Bone marrow (tissue), 2 donors: Measurements from ENCODE around the gene RALB.

ENCODE experiments used
- DNase-seq, 2 donors: peaks; one replicate each; lab custom pipeline; 2025; lab: John Stamatoyannopoulos, UW

The RALB gene

GRCh38 chr2:120262761-120263428, 10.2 kb downstream of the RALB start:
- DNase-seq = no peak

DNA sequence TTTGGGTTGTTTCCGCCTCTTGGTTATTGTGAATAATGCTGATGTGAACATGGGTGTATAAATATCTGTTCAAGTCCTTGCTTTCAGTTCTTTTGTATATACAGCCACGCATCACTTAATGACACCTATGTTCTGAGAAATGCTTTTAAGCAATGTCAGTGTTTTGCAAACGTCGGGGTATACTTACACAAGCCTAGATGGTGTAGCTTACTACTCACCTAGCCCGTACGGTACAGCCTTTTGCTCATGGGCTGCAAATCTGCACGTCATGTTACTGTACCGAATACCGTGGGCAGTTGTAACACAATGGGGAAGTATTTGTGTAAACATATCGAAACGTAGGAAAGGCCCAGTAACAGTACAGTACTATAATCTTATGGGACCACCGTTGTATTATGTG, 12.4 kb downstream of the RALB start:
- DNase-seq = no peak

DNA sequence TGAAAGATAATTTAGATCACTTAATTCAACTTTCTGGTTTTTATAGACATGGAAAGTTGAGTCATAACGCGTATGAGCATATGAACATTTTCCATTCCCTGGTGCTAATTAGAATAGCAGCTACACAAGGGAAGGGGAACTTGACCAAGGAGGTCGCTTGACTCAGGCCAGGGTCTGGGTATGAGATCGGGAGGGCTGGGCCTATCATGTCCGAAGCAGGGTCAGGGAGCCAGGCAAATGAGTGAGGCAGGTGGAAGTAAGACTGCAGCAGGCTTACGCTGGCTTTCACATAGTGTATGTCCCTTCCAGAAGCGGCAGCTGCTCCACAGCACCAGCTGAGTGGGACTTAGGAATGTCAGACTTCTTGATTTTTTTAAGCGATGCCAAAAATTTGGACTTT, 14.7 kb downstream of the RALB start:
- no peak for DNase-seq

DNA sequence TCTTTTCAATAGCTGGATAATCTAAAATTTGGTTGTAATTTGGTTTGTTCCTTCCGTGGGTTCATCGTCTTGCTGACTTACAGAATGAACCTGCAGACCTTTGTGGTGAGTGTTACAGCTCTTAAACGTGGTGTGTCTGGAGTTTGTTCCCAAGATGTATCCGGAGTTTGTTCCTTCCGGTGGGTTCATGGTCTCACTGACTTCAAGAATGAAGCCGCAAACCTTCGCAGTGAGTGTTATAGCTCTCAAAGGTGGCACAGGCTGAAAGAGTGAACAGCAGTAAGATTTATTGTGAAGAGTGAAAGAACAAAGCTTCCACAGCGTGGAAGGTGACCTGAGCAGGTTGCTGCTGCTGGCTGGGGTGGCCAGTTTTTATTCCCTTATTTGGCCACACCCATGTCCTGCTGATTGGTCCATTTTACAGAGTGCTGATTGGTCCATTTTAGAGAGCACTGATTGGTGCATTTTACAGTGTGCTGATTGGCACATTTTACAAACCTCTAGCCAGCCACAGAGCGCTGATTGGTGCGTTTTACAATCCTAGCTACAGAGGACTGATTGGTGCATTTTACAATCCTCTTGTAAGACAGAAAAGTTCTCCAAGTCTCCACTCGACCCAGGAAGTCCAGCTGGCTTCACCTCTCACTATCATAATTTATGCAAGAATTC, 16.6 kb downstream of the RALB start:
- no peak for DNase-seq

- DNase-seq = no peak
Measured at GRCh38 chr2:120269816-120270215, 17.2 kb downstream of the RALB start.

DNA sequence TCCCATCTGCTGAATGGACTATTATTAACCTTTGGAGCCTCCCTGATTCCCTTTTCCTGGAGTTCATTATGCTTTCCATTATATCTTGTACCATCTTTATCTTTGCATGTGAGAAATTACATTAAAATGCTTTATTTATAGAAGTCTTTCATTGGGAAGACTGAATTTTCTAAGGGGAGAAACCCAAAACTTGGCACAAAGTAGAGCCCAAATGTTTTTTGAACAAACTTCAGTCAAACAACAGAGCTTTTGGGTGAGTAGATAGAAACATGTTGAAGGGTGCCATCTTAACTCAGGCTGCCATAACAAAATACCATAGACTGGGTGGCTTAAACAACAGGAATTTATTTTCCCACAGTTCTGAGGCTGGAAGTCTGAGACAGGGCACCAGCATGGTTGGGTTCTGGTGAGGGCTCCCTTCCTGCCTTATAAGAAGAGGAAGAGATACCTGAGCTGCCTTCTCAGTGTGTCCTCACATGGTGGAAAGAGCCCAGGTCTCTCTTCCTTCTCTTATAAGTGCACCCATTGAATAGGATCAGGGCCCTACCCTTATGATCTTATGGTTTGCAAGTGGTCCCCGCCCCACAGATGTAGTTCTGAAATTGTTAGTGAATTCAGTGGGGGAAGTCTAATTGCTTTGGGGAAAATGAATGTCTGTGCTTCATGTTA, 19.2 kb downstream of the RALB start:
- DNase-seq = no peak

GRCh38 chr2:120272763-120273481, 20.3 kb downstream of the RALB start:
- no peak for DNase-seq

- DNase-seq = no peak
Measured at GRCh38 chr2:120275617-120276400, 23.2 kb downstream of the RALB start.

GRCh38 chr2:120277505-120278205, 25.0 kb downstream of the RALB start:
- no peak for DNase-seq

- no peak for DNase-seq
Measured at GRCh38 chr2:120278901-120279300, 26.2 kb downstream of the RALB start.

- DNase-seq = no peak
Measured at GRCh38 chr2:120279708-120280107, 27.1 kb downstream of the RALB start.

- DNase-seq = no peak
Measured at GRCh38 chr2:120283649-120284048, 31.0 kb downstream of the RALB start.

- no peak for DNase-seq
Measured at GRCh38 chr2:120285056-120285455, 32.4 kb downstream of the RALB start.

DNA sequence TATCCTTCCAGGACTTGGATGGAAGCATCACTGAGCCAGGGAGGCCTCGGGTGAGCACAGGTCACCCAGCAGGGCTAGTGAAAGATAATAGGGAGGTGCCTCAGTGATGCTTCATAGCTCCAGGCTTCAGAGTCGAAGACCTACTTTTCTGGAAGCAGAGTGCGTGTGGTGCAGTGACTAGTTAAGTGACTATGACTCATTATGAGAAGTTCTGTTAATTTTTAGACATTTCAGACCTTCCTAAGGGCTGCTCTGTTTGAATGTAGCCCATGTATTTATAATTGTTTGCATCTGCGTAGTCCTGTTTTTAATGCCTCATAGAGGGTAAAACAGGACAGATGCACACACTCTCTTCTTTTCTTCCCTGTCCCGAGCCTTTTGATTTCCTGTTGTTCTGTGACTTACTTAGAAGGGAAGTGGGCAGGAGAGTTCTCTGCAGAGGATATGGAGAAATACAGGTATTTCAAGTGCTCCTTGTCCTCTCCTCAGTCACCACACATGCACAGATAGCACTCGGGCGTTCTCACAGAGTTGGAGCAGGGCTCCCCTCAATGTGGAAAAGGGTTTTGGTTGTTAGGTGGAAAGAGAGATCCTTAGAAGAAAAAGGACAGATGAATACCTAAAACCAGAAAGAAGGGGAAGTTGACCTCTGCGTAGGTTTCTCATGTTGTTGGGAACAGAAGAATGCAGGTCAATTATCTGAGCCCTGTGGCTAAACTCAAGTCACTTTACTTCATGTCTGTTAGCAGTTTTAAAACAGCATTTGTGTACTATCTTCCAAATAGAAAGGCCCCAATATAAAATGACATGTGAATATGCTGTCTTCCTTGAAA, 34.7 kb downstream of the RALB start:
- DNase-seq = peak in 1 of 2 donors; percentile 41

- no peak for DNase-seq
Measured at GRCh38 chr2:120288016-120288373, 35.3 kb downstream of the RALB start.

- no peak for DNase-seq
Measured at GRCh38 chr2:120289221-120289906, 36.7 kb downstream of the RALB start.

- no peak for DNase-seq
Measured at GRCh38 chr2:120290737-120291136, 38.1 kb downstream of the RALB start.

DNA sequence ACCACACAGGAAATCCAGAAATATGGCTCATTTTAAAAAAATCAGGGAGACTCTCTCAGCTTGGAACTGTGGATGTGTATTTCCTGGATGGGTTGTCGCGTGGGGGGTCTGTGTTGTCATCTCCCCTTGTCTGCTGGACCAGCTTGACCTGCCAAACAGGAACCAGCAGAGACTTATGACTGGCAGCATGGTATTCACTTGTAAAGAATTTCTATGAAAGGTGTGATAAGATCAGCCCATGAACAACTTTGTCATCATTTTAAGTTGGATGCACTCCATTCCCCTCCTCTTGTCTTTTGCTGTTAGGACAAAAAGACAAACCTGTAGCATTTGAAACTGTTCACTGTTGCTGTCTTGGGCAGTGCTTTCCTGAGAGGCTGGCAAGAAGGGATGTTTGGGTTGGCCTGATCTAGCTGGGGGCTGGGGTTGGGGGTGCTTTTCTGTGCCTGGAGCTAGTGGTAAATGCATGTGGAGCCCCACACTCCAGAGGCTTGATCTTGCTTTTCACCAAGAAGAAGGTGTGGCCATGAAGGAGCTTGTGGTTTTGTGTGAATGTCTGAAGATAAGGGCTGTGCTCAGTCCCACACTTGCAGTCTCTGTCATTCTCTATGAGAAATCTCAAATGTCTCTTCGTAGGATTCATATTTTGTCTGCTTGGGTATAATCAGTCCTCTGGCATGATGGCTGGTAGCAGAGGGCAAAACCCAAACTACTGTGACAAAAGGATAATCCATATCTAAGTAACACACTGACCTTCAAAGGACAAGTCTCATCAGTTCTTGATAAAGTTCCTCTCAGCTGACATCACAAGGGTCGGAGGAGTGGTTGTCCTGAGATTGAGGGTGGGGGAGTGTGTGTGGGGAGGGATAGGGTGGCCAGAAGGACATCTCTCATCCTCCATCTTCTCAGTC, 39.0 kb downstream of the RALB start:
- no peak for DNase-seq
